ENCODE measurements around the gene PARD3B.
"Not testable (repeated sequence)": the region's sequence is repeated elsewhere in the genome, so short reads cannot be mapped to it uniquely, and the experiment has no call there.

The PARD3B gene

DNA sequence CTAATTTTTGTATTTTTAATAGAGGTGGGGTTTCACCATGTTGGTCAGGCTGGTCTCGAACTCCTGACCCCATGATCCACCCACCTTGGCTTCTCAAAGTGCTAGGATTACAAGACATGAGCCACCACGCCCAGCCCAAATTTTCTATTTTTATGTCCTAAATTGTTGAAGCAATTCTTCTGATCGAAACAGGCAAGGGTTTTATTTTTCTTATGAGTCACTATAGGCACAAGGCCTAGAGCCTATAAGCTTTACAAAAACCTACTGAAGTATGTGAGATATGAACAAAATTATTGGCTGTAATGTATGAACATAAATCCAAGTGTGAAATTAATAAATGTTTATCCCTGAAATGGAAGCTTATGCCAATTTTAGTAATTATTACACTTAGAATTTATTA, 672.8 kb downstream of the PARD3B start:
- DNase-seq = no peak

- not testable (repeated sequence) for DNase-seq
These were observed 673.5 kb downstream of the PARD3B start for GRCh38 chr2:205218816-205219215.

DNA sequence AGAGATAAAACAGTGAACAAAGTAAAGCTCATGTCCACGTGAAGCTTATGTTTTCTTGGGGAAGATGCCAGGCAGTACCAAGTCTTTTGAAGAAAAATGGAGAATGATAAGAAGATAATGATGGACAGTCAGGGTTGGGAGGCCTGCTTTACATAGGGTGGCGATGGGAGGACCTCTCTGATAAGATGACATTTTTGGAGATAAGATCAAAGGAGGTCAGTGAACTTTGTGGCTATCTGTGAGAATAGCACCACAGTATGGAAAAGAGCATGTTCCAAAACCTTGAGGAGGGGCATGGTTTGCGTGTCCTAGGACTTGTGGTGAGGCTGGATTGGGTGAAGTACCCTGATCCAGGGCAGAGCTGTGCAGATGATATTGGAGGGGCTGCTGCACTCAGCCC, 675.3 kb downstream of the PARD3B start:
- no peak for DNase-seq

DNA sequence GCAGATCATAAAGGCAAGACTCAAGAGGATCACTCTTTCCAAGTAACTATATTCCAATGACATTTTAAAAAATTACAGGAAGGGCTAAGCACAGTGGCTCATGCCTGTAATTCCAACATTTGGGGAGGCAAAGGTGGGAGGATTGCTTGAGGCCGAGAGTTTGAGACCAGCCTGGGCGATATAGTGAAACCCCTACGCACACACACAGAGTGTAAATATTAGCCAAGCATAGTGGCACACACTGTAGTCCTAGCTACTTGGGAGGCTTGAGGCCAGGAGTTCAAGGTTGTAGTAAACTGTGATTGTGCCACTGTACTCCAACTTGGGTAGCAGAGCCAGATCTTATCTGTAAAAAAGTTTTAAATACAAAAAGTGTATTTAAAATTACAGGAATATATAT, 686.8 kb downstream of the PARD3B start:
- no peak for DNase-seq

DNA sequence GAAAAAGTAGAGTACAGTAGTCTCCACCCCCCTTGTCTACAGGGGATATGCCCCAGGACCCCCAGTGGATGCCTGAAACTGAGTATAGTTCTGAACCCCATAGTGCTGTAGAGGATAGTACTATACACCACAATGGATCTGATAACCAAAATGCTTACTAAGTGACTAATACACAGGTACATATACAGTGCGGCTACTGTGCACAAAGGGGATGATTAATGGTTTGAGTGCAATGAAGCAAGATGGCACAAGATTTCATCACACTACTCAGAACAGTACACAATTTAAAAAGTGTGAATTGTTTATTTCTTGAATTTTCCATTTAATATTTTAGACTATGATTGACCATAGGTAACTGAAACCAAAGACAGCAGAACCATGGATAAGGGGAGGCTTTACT, 690.2 kb downstream of the PARD3B start:
- no peak for DNase-seq

DNA sequence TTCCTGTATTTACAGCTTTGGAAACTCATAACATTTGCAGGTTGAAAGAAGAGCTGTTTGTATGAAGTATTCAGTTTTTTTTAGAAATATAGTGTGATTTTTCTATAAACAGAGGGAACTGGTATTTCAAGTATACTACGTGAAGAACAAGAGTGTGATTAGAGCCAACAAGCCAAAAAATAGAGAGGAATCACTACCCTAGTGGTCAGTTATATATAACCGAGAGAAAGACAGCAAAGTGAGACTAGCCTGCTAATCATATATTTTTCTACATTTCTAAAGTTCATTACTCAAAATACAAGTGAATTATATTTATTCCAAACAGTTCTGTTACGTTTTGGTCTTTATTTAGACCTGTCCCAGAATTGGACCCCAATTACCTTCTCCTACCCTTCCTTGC, 692.2 kb downstream of the PARD3B start:
- DNase-seq = no peak

- no peak for DNase-seq
These were observed 699.7 kb downstream of the PARD3B start for GRCh38 chr2:205245001-205245400.

DNA sequence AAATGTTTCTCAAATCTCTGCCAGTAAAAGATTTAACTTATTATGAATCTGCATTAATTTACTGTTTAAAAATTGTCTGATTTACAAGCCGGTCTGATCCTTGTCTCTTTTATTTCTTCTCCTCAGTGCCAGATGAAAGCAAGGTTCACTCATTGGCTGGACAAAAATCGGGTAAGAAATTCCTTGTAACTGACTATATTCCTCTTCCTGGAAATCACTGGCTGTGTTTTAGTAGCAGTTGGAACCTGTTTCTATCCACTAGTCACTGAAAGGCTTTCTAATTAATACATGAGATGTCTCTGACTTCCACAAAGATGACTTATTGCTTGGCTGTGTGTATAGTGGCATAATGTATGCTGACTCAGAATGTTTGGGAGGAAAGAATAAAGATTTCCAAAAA, 700.4 kb downstream of the PARD3B start:
- no peak for DNase-seq

GRCh38 chr2:205259121-205259520, 713.8 kb downstream of the PARD3B start:
- DNase-seq = no peak

GRCh38 chr2:205261516-205262020, 716.3 kb downstream of the PARD3B start:
- no peak for DNase-seq

- DNase-seq = no peak
These were observed 722.0 kb downstream of the PARD3B start for GRCh38 chr2:205267323-205267722.

- DNase-seq = no peak
These were observed 725.4 kb downstream of the PARD3B start for GRCh38 chr2:205270689-205271088.

DNA sequence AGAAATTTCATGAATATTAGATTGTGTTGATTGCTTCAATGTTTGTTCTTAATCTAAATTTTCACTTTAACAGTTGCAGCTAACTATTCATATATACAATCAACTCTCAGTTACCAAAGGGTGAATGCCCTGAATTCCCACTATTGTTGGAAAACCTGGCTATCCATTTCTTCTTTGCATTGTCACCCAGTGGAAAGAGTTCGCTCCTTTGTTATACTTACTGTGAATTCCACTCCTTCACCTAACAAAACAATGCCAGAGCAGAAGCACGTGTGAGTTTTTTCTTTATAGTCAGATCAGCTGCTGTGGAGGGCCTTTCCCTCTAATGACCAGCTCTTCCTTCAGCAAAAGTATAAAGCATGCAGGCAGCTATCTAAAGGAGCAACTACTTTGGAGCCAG, 727.9 kb downstream of the PARD3B start:
- no peak for DNase-seq

GRCh38 chr2:205273627-205274026, 728.4 kb downstream of the PARD3B start:
- no peak for DNase-seq

- no peak for DNase-seq
These were observed 729.5 kb downstream of the PARD3B start for GRCh38 chr2:205274801-205275200.

DNA sequence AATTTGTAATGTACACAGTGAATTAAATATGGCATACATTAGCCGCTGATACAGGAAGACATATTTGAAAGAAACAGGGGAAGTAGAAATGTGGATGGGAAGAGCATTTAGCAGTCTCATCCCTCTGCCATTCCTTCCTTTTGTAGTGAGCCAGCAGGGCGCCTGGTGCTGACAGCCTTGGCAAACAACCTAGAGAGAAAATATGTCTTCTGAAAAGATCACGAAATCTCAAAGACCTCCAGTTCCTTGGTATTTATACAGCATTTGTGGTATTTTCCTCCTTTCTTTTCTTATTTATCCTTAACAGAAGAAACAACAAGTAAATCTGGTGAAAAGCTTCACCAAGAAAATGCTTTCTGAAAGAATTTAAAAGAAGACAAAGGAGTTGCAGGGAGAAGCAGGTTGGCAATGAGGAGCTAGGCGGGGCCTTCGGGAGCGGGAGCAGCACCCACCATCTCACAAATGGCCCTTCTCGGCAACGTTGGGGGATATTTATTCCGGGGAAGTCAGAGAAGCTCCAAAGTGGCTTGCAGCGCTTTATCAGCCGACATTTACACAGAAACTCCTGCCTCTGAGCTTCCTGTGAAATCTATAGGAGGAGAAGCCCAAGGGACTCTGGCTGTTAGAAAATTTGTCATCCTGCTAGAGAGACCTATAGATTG, 731.0 kb downstream of the PARD3B start:
- DNase-seq = no peak

GRCh38 chr2:205280596-205281236, 735.4 kb downstream of the PARD3B start:
- no peak for DNase-seq

GRCh38 chr2:205283736-205284270, 738.5 kb downstream of the PARD3B start:
- DNase-seq = no peak

DNA sequence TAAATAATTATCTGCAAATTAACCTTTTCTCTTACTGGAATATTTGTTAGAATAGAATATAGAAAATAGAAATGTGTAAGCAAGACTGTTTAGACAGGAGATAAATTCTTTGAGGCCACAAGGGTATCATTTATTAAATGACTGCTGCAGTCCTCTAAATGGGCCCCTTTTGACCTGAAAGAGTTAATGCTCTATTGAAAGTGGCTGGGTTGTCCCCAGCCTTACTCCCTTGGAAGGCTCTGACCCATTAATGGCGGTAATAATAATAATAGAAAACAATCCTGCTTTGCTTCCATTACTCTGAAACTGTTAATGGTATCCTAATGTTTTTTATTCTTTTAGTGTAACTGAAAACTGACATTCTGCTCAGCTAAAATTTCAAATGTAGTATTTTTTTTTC, 739.1 kb downstream of the PARD3B start:
- no peak for DNase-seq

DNA sequence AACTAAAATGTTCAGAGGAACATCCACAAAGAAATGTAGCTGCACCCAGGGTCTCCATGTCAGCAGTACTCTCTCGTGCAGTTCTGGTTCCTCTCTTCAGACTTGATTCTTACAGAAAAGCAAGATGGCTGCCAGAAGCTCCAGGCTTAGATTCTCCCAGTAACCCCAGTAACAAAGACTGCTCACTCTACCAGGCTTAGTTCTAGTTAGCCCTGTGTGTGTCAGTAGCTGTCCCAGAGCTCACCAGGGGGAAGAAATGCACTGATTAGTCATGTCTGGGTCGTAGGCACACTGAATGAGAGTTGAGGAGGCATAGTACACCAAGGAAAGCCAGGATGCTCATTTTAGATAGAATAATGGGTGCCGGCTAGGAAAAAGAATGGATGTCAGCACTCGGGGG, 742.0 kb downstream of the PARD3B start:
- no peak for DNase-seq

- no peak for DNase-seq
These were observed 743.4 kb downstream of the PARD3B start for GRCh38 chr2:205288686-205289085.

GRCh38 chr2:205290299-205290698, 745.0 kb downstream of the PARD3B start:
- DNase-seq = no peak

DNA sequence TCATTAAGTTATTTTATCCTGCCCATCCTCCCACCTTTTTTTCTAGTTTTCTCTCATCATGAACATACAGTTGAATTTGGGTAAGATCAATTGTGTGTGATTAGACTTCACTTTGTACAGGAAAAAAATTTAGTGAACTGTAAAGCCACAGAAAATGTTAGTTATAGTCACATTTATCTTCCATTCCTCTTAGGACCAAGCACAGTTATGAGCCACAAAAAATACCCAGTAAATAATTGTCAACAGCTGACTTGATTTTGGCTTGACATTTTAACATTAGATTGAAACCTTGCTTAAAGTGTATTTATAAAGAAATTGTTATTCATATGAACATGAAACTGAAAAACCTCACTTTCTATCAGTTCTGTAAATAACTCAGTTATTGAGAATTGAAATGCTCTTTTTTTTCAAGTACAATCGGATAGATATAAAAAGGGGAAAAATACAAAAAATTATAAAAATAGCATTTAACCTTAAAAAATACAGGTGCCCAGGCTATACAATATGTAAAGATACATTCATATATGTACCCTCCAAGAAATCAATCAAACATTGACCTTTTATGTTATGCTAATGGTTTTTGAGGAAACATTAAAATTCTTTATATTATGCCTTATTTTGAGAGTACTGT, 747.5 kb downstream of the PARD3B start:
- no peak for DNase-seq

- no peak for DNase-seq
These were observed 748.3 kb downstream of the PARD3B start for GRCh38 chr2:205293559-205293958.

All from KG1 (cell line).